Activated CD8-positive, alpha-beta memory T cell treated with anti-CD3 and anti-CD28 coated beads, Interleukin-2, amount 50 U/mL, for 1 hour (primary cell): ENCODE measurements around the gene DEAF1.
"Not testable (repeated sequence)": the region's sequence is repeated elsewhere in the genome, so short reads cannot be mapped to it uniquely, and the experiment has no call there.

Experiments
- DNase-seq: peaks from one replicate; pipeline ENCODE4 v3.0.0-alpha.2; 2020; ENCODE audit errors: extremely low read depth

Gene DEAF1

GRCh38 chr11:679271-680207 is 15.5 kb downstream of the DEAF1 start:
- no peak for DNase-seq

GRCh38 chr11:678297-678696 is 16.7 kb downstream of the DEAF1 start:
- no peak for DNase-seq

DNA sequence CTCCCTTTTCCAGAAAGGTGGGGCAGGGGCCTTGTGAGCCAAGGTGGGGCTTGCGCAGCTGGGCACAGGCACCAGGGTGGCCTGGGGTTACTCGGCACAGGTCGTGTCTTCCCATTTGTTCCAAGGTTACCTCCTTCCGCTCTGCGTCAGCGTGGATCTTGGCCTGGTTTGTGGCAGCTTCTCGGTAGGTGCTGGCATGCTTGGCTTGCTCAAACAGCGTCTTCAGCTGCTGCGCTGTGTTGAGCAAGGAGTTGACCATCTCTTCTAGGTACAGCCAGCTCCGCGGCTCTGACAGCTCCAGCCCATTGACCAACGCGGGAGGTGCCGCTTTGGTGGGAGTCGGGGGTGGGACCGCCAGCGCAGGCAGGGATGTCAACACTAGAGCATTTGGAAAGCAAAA is 20.6 kb downstream of the DEAF1 start:
- no peak for DNase-seq

DNA sequence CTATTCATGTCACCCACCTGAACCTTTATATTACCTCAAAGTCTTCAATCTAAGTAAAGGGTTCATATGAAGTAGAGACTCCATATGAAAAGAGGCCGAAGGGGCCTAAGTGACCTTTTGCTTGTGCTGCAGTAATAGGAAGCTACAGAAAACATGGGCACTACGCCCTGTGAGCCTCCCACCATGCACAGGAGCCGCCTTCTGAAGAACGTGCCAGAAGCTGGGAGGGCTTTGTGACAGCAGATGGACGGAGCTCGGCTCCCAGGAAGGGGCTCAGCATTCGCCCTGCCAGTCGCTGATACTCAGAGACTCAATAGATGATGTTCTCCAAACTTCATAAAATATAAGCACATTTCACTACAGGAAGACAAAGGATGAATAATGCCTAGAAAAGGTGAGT is 21.2 kb downstream of the DEAF1 start:
- no peak for DNase-seq

GRCh38 chr11:665704-666281 is 29.2 kb downstream of the DEAF1 start:
- DNase-seq = no peak

GRCh38 chr11:665062-665703 is 29.8 kb downstream of the DEAF1 start:
- DNase-seq = no peak

- no peak for DNase-seq
Measured at GRCh38 chr11:662689-663274, 32.2 kb downstream of the DEAF1 start.

GRCh38 chr11:660681-661444 is 34.2 kb downstream of the DEAF1 start:
- no peak for DNase-seq

- no peak for DNase-seq
Measured at GRCh38 chr11:660281-660680, 34.7 kb downstream of the DEAF1 start.

DNA sequence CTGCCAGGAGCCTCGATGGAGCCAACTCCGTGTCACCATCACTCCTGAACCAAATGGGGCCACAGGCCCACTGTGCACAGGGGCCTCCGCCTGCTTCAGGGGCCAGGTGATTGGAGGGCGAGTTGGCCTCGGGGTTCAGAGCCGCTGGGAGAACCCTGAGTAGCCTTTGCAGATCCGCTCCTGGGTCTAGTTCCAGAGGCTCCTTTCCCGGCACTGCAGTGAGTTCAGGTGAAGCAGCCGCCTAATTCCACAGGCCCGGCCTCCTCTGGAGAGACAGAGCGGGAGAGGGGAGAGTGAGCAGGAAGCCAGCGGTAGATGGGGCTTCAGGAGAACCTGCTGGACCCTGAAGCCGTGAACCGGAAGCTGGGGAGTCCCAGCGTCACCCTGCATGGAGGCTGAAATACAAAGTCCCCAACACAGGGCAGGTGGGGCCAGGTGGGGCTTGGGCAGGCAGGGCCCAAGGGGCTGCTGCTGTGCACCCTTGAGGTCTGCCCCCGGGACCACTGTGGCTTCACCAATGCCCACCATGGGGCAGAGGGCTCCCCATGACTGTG is 35.4 kb downstream of the DEAF1 start:
- no peak for DNase-seq

DNA sequence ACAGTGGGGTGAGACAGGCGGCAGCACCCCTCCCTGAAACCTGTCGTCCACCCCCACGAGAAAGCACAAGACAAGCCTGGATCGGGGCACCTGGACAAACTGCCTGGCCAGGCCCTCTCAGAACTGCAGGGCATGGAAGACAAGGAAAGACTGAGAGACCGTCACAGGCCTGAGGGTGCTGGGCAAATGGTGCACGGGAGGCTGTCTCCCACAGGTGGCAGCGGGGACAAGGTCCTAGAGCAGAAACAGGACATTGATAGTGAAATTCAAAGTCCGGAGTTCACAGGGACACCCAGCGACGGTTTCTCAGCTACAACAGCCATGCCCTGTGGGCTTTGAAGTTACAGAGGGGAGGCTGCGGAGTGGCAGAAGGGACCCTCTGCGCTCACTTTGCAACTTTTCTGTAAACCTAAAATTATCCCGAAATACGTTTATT is 37.3 kb downstream of the DEAF1 start:
- DNase-seq = no peak

- no peak for DNase-seq
Measured at GRCh38 chr11:656866-657265, 38.2 kb downstream of the DEAF1 start.

DNA sequence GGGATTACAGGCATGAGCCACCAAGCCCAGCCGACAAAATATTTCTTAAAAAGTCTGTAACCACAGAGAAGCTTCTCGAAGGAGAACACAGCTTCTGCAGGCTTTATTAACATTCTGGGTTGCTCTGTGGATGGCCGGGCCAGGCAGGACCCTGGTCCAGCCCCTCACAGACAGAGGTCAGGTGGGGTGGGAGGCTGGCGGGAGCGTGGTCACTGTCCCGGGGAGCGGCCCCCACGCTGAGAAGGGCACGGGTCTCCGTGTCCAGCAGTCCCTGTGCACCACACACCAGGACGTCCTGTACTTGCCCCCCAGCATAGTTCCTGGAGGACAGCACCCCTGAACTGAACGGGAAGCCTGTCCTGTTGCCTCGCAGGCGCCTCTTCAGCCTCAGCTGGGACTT is 38.6 kb downstream of the DEAF1 start:
- no peak for DNase-seq

DNA sequence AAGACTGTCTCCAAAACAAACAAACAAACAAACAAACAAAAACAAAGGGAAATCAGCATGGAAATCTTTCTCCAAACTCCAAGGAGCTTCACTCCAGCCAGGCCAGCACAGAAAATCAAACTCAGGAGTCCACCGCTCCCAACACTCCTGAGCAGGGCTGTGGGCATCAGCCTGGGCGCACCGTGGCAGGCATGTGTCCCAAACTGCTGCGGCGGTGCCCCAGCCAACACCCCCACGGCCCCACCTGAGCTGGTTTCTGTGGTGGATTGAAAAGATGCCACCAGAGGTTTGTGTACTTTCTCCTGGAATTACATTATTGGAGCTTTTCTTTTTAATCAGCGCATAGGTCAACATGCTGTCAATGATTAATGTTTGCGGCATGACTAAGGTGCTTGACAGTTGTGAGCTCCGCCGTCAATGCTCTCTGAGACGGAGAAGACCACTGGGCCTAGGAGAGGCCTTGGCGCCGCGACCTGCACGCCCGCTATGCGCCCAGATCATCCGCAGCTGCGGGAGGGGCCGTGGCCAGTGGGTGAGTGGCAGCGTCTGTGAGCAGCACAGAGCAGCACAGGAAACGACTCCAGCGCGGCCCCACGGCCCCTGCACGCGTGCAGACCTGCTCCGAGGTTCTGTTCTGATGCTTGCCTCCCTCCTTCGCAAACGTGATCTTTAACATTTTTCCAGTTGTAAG is 39.8 kb downstream of the DEAF1 start:
- DNase-seq = no peak

- not testable (repeated sequence) for DNase-seq
Measured at GRCh38 chr11:654444-654843, 40.6 kb downstream of the DEAF1 start.

DNA sequence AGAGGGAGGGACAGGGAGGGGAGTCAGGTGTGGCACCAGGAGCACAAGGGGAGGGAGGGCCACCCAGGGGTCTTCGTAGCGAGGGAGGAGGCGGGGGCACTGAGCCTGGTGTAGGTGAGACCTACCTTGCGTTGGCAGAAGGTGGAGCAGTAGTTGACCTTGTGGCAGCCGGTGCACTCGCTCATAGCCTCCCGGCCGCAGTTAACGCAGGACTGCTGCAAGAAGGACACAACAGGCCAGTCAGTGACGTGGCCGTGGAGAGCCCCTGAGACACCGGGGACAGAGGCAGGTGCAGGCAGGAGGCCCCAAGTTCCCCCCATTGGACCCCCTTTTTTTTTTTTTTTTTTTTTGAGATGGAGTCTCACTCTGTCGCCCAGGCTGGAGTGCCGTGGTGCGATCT is 41.2 kb downstream of the DEAF1 start:
- DNase-seq = no peak

GRCh38 chr11:653136-653535 is 41.9 kb downstream of the DEAF1 start:
- not testable (repeated sequence) for DNase-seq

GRCh38 chr11:650482-650881 is 44.5 kb downstream of the DEAF1 start:
- DNase-seq = no peak

- DNase-seq = not testable (repeated sequence)
Measured at GRCh38 chr11:647672-648158, 47.3 kb downstream of the DEAF1 start.

- no peak for DNase-seq
Measured at GRCh38 chr11:646214-646613, 48.8 kb downstream of the DEAF1 start.

DNA sequence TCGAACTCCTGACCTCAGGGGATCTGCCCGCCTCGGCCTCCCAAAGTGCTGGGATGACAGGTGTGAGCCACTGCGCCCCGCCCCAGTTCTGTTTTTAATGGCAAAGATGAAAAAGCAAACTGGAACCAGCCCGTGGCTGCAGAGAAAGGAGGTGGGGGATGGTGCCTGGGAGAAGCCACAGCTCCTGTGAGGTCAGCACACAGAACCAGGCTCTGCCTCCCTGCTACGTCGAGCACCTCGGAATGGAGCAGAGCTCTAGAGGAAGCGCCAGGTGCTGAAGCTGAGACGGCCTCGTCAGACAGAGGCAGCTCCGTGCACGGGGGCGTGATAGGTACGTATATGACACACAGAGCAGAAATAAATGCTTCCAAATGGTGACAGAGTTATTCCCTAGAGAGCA is 49.5 kb downstream of the DEAF1 start:
- no peak for DNase-seq
